Osteocyte (in vitro differentiated cells): Measurements from ENCODE around the gene NID2. TPM values are rescaled to one million over a fixed set of nuclear protein-coding genes. Genes with fewer than 3 reads are reported as not detected.

Experiments
- DNase-seq: peaks from one replicate; pipeline ENCODE4 v3.0.0; 2021; ENCODE audit warnings: mixed read lengths; ENCODE audit not compliant: unreplicated experiment; ENCODE audit errors: extremely low spot score
- H3K27ac Mint-ChIP-seq: one replicate; pipeline ENCODE4 v1.8.0; 2021; ENCODE audit warnings: mild to moderate bottlenecking, mixed read lengths; ENCODE audit not compliant: unreplicated experiment
- H3K27me3 Mint-ChIP-seq: one replicate; pipeline ENCODE4 v1.8.0; 2021; ENCODE audit warnings: mixed read lengths; ENCODE audit not compliant: unreplicated experiment
- H3K36me3 Mint-ChIP-seq: one replicate; pipeline ENCODE4 v1.8.0; 2021; ENCODE audit warnings: mixed read lengths; ENCODE audit not compliant: unreplicated experiment
- H3K4me1 Mint-ChIP-seq: one replicate; pipeline ENCODE4 v1.8.0; 2021; ENCODE audit warnings: mixed read lengths; ENCODE audit not compliant: unreplicated experiment
- H3K4me3 Mint-ChIP-seq: one replicate; pipeline ENCODE4 v1.8.0; 2021; ENCODE audit warnings: mild to moderate bottlenecking, moderate library complexity, mixed read lengths; ENCODE audit not compliant: unreplicated experiment
- H3K9me3 Mint-ChIP-seq: one replicate; pipeline ENCODE4 v1.8.0; 2021; ENCODE audit warnings: mixed read lengths; ENCODE audit not compliant: unreplicated experiment
- CTCF ChIP-seq: fragments of 200-600 bp; sonication (generic); IDR thresholded peaks from 2 replicates; pipeline ENCODE4 v1.5.0; 2021; ENCODE audit warnings: antibody characterized with exemption, mild to moderate bottlenecking, moderate library complexity
- long read RNA-seq: library from polyadenylated mRNA; unstranded; transcript quantifications from one replicate; pipeline ENCODE4 v2.0.0, GENCODE V29; 2021
- total RNA-seq: library from RNA; stranded (reverse); gene quantifications from 2 replicates; pipeline ENCODE4 v1.2.1, GENCODE V29; 2021

Gene NID2
- total RNA-seq, result 58.5 and 62.9 TPM in 2 replicates
- long read RNA-seq, full-length matches to known transcripts, result 1 of 31 reads
- long read RNA-seq, partial matches to known transcripts, result 23 of 31 reads
- long read RNA-seq, other reads (novel, unspliced or antisense), result 7 of 31 reads

- H3K4me1 Mint-ChIP-seq, result peaks cover 57% of the 10 kb centered on the region
- H3K9me3 Mint-ChIP-seq, result no peaks in the 10 kb centered on the region
- DNase-seq, result peak; percentile 97
- H3K36me3 Mint-ChIP-seq, result peaks cover 10% of the 10 kb centered on the region
- TF ChIP-seq CTCF, result no peak
- peak within 1 kb of the TSS; percentile 86 for H3K4me3 Mint-ChIP-seq
- H3K27me3 Mint-ChIP-seq, result no peaks in the 10 kb centered on the region
- H3K27ac Mint-ChIP-seq, result peak within 1 kb of the TSS; percentile 92
Measured at GRCh38 chr14:52068615-52069306, at the start of gene NID2. Gene NID2, minus strand, starts transcription at chr14:52069059. Its CDS starts 65 bp downstream, at chr14:52068994.

GRCh38 chr14:52117111-52117832 lies 48.4 kb upstream of the NID2 start:
- Mint-ChIP-seq H3K27ac (peak overlapping the region; percentile 68), H3K4me3 (no peak overlapping the region), H3K36me3 (no peaks in the 10 kb centered on the region), H3K9me3 (no peaks in the 10 kb centered on the region), H3K4me1 (peaks cover 27% of the 10 kb centered on the region), H3K27me3 (no peaks in the 10 kb centered on the region)
- no peak for TF ChIP-seq CTCF
- no peak for DNase-seq

- H3K36me3 Mint-ChIP-seq, result no peaks in the 10 kb centered on the region
- H3K27ac Mint-ChIP-seq, result no peak overlapping the region
- no peak for DNase-seq
- no peak for TF ChIP-seq CTCF
- H3K4me3 Mint-ChIP-seq, result no peak overlapping the region
- no peaks in the 10 kb centered on the region for H3K9me3 Mint-ChIP-seq
- no peaks in the 10 kb centered on the region for H3K27me3 Mint-ChIP-seq
- H3K4me1 Mint-ChIP-seq, result peaks cover 36% of the 10 kb centered on the region
Measured at GRCh38 chr14:52115286-52115685, 46.4 kb upstream of the NID2 start.

GRCh38 chr14:52112336-52113018 lies 43.6 kb upstream of the NID2 start:
- DNase-seq, result no peak
- Mint-ChIP-seq H3K36me3 (no peaks in the 10 kb centered on the region), H3K4me3 (no peak overlapping the region), H3K27ac (no peak overlapping the region), H3K4me1 (peaks cover 31% of the 10 kb centered on the region), H3K9me3 (no peaks in the 10 kb centered on the region), H3K27me3 (no peaks in the 10 kb centered on the region)
- TF ChIP-seq CTCF, result no peak
